Activated T-helper 9 cell treated with anti-CD3 and anti-CD28 coated beads, Interleukin-2, amount 50 U/mL, for 16 hours (primary cell): ENCODE measurements around the gene PIN1.
A peak's percentile ranks its signal among the peaks of the same experiment; 100 is the strongest.
"Not testable (repeated sequence)": the region's sequence is repeated elsewhere in the genome, so short reads cannot be mapped to it uniquely, and the experiment has no call there.

Source experiments
- DNase-seq: peaks from one replicate; pipeline ENCODE4 v3.0.0-alpha.2; 2020; ENCODE audit warnings: low read depth

The PIN1 gene

GRCh38 chr19:9818734-9819595, 16.2 kb upstream of the PIN1 start, which contains the start of gene FBXL12:
TSS of gene FBXL12 (minus strand) at chr19:9819079. CDS start at chr19:9818813, 266 bp downstream.
- DNase-seq = peak; percentile 100

- DNase-seq = no peak
Observed at GRCh38 chr19:9819596-9819909, 15.6 kb upstream of the PIN1 start.

GRCh38 chr19:9820034-9820433, 15.1 kb upstream of the PIN1 start:
- DNase-seq = not testable (repeated sequence)

DNA sequence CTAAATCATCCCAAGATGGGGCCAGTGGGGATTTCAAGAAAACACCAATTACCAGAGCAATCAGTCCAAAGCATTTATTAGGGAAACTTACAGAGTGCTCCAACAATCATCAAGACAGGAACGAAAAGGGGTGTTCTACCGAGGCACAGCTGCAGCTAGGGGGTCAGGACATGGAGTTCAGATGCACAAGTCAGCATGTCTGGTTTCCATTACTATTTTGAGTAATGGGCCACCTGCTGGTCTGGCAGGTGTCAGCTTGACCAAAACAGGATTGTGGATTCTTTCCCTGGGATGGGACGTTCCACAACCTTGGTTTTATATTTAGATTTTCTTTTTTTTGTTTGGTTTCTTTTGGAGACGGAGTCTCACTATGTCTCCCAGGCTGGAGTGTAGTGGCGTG, 11.3 kb upstream of the PIN1 start:
- no peak for DNase-seq

- DNase-seq = peak; percentile 83
Observed at GRCh38 chr19:9827289-9828238, 7.6 kb upstream of the PIN1 start, which contains the start of gene UBL5. TSS of gene UBL5 (plus strand) at chr19:9827918. CDS start at chr19:9828338, 420 bp downstream.

- DNase-seq = no peak
Observed at GRCh38 chr19:9828551-9829063, 6.5 kb upstream of the PIN1 start.

- DNase-seq = no peak
Observed at GRCh38 chr19:9834307-9834725, 802 bp upstream of the PIN1 start.

DNA sequence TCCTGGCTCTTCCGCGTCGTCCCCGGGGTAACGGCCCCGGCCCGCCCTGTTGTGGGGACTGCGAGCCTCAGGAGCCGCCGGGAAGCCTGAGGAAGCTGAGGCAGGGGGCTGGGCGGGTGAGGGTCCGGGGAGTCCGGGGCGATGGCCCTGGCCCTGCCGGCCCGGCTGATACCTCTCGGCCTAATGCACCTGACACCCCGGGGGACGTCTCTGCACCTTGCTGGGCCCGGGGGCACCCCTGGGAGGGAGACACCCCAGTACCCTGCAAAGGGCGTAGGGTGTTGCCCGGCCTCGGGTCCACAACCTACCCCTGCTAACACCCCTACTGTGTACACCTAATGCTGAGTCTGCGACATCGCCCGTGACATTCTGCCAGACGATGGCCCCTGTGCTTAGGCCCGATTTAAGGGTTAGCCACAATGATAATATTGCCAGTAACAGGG, 410 bp downstream of the PIN1 start:
- DNase-seq = no peak

GRCh38 chr19:9836021-9836420, 903 bp downstream of the PIN1 start:
- no peak for DNase-seq

DNA sequence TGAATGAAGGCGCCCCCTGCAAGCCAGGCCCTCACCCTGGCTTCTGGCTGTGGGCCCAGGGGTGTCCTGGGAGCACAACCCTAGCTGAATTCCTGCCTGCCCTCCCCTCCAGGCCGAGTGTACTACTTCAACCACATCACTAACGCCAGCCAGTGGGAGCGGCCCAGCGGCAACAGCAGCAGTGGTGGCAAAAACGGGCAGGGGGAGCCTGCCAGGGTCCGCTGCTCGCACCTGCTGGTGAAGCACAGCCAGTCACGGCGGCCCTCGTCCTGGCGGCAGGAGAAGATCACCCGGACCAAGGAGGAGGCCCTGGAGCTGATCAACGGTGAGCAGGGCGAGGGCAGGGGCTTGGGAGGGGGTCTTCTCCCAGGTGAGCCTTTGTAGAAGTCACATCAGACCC, 3.2 kb downstream of the PIN1 start:
- no peak for DNase-seq

- DNase-seq = no peak
Observed at GRCh38 chr19:9839415-9839814, 4.3 kb downstream of the PIN1 start.

DNA sequence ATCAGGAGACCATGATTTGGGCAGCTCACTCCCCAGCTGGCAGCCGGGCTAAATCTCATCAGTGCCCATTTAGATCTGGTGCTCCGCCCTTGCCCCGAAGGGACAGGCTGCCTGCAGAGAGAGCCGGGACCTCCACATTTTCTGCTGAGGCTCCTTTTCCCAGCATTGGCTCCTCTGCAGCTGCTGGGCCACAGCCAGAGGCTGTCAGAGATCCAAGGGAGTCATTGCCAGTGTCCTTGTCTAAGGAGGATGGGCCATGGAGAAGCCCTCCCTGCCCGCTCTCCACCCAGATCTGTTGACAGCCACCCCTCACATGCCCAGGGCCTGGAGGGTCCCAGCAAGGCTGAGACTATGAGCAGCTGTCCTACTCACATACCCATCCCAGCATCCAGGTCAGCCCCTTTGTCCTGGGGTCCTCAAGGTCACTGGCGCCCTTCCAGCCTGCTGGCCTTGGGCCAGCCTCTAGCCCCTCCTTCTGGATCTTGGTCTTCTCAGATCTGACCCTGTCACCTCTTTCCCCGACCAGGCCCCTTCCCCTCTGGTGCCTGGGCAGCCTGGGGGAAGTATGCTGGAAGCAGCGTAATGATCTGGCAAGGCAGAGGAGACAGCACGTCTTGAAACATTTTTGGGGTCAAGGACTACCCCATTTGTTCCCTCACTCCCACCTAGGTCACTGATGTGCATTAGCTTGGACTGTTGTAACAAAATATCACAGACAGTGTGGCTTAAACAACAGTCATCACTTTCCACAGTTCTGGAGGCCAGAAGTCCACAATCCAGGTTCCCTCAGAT, 7.9 kb downstream of the PIN1 start:
- no peak for DNase-seq

DNA sequence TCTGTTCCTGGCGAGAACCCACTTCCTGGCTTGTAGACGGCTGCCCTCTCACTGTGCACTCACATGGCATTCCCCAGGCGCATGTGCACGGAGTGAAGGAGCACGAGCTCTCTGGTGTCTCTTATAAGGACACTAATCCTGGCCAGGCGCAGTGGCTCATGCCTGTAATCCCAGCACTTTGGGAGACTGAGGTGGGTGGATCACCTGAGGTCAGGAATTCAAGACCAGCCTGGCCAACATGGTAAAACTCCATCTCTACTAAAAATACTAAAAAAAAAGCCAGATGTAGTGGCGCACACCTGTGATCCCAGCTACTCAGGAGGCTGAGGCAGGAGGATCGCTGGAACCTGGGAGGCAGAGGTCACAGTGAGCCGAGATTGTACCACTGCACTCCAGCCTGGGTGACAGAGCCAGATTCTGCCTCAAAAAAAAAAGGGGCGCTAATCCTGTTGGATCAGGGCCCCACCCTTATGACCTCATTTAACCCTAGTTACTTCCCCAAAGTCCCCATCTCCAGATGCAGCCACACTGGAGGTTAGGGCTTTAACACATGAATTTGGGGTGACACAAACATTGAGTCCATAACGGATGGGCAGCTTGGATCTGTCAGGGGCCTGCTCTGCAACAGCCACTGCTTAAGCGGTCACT, 8.6 kb downstream of the PIN1 start:
- not testable (repeated sequence) for DNase-seq

DNA sequence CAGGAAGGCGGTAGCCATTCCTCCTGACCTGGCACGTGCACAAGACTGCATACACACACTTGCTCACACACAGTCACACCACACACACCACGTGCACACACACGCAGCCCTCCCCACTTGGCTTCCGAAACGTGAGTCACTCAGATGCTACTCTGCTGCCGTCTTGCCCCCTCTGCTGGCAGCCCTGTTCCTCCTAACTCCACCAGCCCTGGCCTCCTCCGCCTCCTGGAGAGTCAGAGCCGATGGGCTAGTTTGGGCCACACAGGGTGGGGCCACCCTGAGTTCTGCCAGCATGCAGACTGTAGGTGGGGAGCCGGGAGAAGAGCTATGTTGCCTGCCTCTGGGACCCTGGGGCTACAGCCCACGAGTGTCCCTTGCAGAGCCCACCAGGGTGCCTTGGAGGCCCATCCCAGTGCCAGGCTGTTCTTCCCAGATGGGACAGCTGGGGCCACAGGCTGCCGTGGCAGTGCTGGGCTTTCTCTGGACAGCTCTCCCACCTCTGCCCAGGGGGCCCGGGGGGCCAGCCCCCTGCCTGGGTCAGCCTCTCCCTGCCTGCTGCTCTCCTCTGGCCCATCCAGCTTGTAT, 12.1 kb downstream of the PIN1 start:
- peak; percentile 34 for DNase-seq

GRCh38 chr19:9848060-9848459, 12.9 kb downstream of the PIN1 start:
- no peak for DNase-seq

DNA sequence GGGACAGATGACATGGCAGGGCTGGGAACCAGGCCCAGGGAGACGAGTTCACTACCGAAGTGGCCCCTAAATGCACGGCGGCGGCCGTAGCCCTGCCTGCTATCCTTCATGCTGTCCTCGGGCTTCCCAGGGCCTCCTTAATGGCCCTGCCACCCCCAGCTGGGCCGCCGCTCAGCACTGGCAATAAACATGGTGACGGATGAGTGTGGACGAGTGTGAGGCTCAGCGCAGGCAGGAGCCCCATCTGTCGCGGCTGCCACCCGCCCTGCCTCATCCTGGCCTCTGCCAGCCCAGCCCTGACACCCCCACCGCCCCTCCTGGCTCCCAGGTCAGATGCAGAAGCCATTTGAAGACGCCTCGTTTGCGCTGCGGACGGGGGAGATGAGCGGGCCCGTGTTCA, 13.6 kb downstream of the PIN1 start:
- DNase-seq = no peak

DNA sequence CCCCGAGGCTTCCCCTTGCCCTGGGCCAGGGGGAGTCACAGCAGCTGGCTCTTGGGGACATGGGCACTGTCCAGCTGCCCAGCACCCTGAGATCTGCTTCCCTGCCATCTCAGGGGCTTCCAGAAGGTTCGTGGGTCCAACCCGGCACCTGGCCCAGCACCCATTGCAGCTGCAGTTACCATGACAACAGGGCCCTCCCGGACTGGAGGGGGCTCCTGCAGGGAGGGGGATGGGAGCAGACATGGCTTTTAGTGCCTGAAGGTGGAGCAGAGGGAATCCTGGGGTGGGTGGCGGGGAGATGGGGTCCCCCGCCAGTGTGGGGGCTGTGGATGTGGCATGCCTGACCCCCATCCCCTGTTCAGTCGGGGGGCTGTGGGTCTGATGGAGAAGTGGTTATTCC, 14.7 kb downstream of the PIN1 start:
- no peak for DNase-seq

GRCh38 chr19:9850235-9850959, 15.3 kb downstream of the PIN1 start:
- no peak for DNase-seq

DNA sequence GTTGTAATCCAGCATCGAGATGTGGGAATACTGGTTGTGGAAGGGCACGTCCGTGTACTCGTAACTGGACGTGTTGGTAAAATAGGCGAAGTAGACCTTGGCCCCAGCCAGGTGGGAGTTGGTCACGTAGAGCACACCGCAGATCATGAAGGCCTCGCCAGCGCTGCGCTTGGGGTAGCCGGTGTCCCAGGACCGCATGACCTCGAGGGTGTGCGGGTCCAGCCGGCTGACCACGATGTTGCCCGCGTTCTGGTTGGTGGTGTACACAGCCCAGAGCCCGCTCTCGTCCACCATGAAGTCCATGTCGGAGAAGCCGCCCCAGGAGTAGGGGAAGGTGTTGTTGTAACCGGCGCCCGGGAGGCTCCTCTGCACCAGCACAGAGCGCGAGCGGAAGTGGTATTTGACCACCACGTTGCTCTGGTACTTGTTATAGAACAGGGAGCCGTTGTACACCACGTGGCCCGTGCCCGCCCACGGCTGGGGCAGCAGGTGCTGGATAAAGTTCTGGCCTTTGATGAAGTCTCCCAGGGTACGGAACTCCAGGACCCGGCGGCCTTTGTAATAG, 19.2 kb downstream of the PIN1 start:
- no peak for DNase-seq

GRCh38 chr19:9856609-9857008, 21.5 kb downstream of the PIN1 start:
- DNase-seq = no peak
